ENCODE measurements around the gene CCDC88C.

CCDC88C gene

GRCh38 chr14:91305650-91306431 lies 111.8 kb downstream of the CCDC88C start:
- no peak for DNase-seq

DNA sequence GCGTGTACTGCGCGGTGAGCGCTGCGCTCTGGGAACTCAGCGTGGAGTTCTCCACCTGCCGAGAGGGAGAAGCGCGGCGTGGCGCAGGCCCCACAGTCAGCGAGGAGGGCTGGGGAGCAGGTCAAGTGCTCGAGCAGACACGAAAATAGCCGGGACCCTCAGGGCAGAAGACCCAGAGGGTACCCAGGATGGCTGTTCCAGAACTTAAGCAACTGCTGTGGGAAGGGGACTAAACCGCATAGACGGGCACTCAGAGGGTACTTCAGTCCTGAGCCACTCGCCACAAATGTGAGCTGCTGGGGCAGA lies 113.7 kb downstream of the CCDC88C start:
- DNase-seq: no peak

- peak; percentile 69 for DNase-seq
Measured at GRCh38 chr14:91303091-91303923, 114.3 kb downstream of the CCDC88C start.

- DNase-seq: no peak
Measured at GRCh38 chr14:91302391-91302790, 115.2 kb downstream of the CCDC88C start.

DNA sequence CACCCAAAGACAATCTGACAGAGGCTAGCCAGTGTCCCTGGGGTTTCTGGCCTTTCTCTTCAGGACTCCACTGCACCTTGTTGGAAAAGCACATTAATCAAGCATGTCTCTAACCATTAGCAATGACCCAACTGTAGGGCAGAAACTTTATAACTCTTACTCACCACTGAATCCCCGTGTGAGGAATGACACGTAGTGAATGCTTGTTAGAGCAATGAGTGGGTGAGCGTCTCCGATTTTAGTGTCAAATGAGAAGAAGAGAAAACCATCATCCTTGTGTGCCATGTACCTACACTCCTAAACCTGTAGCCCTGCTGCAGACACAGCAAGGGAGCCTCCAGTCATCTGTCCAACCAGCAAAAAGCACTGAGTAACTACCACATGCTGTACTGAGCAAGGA lies 116.7 kb downstream of the CCDC88C start:
- no peak for DNase-seq

GRCh38 chr14:91300283-91300895 lies 117.2 kb downstream of the CCDC88C start:
- no peak for DNase-seq

GRCh38 chr14:91299121-91300115 lies 118.2 kb downstream of the CCDC88C start:
- DNase-seq: no peak

DNA sequence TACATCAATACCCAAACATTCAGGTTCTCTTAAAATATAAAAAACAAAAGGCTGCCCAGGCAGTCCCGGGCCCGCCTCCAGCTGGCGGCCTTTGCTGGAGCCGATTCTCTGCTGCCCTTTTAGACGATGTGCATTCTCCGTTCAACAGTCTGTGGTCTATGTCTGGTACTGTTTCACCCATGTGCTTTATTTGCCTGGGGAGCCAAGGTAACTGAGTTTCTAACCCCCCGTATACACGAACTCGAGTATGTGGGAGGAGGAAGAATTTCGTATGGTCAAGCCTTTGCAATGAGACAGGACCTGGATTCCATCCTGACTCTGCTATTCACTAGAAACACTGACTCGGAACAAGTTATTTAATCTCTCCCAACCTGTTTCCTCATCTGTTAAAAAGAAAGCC lies 119.0 kb downstream of the CCDC88C start:
- no peak for DNase-seq

DNA sequence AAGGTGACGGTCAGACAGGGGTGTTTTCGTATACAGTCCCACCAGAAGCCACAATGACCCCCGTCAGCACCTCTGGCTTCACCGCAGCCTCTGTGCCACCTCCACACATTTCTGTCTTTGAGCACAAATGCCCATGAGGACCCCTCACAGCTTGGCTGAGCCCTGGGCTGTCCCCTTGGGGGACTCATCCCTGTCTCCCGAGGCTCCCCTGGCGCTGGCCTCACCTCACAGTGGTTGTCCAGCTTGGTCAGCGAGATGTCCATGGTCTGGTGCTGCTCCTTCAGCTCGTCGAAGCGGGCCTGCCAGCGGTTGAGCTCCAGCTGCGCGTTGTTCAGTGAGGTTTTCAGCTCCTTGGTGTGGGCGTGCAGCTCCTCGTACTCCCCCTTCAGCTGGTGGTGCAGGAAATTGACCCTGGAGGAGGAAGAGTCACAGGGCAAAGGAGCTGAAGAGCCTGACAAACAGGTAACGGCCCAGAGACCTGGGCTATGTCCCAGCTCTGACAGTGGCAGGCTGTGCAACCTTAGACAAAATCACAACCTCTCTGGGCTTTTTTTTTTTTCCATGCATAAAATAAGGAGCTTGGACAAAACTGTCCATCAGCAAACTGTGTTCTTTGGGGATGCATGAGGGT lies 120.4 kb downstream of the CCDC88C start:
- no peak for DNase-seq

GRCh38 chr14:91295851-91296796 lies 121.5 kb downstream of the CCDC88C start:
- DNase-seq: no peak

GRCh38 chr14:91295276-91295845 lies 122.3 kb downstream of the CCDC88C start:
- DNase-seq: no peak

- no peak for DNase-seq
Measured at GRCh38 chr14:91294153-91294552, 123.5 kb downstream of the CCDC88C start.

GRCh38 chr14:91293281-91293680 lies 124.3 kb downstream of the CCDC88C start:
- no peak for DNase-seq

DNA sequence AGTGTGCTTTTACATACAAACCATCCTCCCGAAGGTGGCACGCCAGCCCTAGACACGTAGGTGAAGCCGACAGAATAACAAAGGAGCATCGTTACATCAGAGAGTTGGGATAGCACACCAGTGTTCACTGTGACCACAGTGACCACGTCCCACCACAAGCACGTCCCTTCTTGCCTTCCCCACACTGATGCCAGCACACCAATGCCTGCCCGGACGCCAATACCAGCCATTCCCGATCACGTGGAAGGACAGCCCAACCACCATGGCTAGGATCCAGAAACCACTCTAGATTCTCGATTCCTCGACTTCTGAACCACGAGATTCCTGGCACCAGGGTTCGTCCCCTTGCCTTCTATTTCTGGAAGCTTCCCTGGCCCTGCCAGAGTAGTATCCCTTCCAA lies 125.1 kb downstream of the CCDC88C start:
- no peak for DNase-seq

- DNase-seq: no peak
Measured at GRCh38 chr14:91291786-91292405, 125.7 kb downstream of the CCDC88C start.

GRCh38 chr14:91290986-91291385 lies 126.6 kb downstream of the CCDC88C start:
- DNase-seq: no peak

DNA sequence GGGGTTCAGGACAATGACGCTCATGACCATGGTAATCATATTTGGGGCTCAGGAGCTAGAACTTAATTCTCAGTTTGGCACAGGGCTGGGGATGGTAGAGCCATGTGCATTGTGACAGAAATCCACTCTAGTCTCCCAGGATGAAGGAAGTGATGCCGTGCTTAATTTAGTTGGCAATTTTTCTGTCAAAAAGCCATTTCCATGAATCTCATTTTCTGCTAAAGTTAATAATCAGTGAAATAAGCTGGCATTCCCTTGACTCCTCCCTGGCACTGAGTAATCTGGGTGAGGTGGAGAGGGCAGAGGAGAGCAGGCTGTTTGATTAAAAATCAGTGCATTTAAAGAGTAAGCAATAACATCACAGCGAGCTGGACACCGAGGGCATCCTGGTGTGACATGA lies 128.2 kb downstream of the CCDC88C start:
- no peak for DNase-seq

DNA sequence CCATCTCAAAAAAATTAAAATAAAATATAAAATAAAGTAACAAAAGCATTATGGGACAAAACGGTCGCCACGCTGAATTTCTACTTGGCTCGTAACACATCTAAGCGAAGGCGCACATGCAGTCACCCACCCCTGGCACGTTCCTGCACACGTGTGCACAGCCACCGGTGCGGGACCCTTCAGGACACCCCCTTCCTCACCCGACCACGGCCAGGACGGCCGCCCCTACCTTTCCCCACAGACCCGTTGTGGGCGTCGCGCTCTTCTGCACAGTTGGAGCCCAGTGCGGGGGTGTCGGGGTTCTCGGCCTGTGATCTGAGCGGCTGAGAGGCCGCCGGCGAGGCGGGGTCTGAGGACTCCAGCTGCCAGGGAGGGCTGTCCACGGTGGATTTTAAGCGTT lies 128.7 kb downstream of the CCDC88C start:
- DNase-seq: no peak

DNA sequence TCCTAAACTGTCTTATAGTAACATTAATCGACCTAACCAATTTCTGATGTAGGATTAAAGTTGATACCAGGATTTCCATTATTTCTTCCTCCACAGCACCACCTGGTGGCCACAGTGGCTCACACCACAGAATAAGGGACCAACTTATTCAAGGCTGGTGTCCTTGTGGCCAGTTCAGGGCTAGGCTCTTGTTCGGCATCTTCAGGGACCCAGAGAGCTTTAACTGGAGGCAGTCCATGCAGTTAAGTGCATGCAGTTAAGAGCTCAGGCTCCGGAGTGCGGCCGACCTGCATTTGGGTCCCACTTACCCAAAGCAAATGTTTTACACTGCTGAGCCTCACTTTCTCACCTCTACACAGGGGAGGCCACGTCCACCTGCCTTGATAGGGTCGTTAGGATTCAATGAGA lies 131.1 kb downstream of the CCDC88C start:
- peak; percentile 84 for DNase-seq

Data from CD4-positive, alpha-beta T cell treated with Interleukin-17A for 1 hour (primary cell).